ENCODE results near the gene ATP5PO. TPM values are rescaled to one million over a fixed set of nuclear protein-coding genes. Genes with fewer than 3 reads are reported as not detected.

The ATP5PO gene
- total and polyA plus RNA-seq, 12 donors = 551 to 1,557 (median 857) TPM

GRCh38 chr21:33940881-33941245 lies 25.3 kb upstream of the ATP5PO start:
- Histone ChIP-seq H3K4me3 (no peak overlapping the region), H3K27ac (peak overlapping the region in 1 of 10 donors; percentile 32), H3K9me3 (peaks cover 0 to 12% (median 0%) of the 10 kb centered on the region in 11 donors), H3K36me3 (no peaks in the 10 kb centered on the region), H3K4me1 (peaks cover 0 to 32% (median 5%) of the 10 kb centered on the region in 9 donors), H3K27me3 (no peaks in the 10 kb centered on the region)
- WGBS, 2 donors = 73 to 86% methylated on average over 5 of the region's 5 CpGs
- ATAC-seq (peak in 2 of 8 donors; percentile 19 to 52), DNase-seq (no peak)
- TF ChIP-seq, protein P1, sequence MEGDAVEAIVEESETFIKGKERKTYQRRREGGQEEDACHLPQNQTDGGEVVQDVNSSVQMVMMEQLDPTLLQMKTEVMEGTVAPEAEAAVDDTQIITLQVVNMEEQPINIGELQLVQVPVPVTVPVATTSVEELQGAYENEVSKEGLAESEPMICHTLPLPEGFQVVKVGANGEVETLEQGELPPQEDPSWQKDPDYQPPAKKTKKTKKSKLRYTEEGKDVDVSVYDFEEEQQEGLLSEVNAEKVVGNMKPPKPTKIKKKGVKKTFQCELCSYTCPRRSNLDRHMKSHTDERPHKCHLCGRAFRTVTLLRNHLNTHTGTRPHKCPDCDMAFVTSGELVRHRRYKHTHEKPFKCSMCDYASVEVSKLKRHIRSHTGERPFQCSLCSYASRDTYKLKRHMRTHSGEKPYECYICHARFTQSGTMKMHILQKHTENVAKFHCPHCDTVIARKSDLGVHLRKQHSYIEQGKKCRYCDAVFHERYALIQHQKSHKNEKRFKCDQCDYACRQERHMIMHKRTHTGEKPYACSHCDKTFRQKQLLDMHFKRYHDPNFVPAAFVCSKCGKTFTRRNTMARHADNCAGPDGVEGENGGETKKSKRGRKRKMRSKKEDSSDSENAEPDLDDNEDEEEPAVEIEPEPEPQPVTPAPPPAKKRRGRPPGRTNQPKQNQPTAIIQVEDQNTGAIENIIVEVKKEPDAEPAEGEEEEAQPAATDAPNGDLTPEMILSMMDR (IDR thresholded peaks at IDR 0.05) = no peak
- intact Hi-C loops (cut with DNase I) = loop anchor here in 2 of 10 donors (10.0 kb wide), 2 partner anchors 84 to 394 kb away; no protein-coding TSS in a partner anchor

GRCh38 chr21:33940164-33940880 lies 24.7 kb upstream of the ATP5PO start:
- Histone ChIP-seq H3K27me3 (no peaks in the 10 kb centered on the region), H3K4me3 (no peak overlapping the region), H3K4me1 (peaks cover 0 to 31% (median 5%) of the 10 kb centered on the region in 9 donors), H3K36me3 (no peaks in the 10 kb centered on the region), H3K27ac (peak overlapping the region in 1 of 10 donors; percentile 32), H3K9me3 (peaks cover 0 to 12% (median 0%) of the 10 kb centered on the region in 11 donors)
- DNase-seq (no peak), ATAC-seq (peak in 1 of 8 donors; percentile 15)
- WGBS, 2 donors = 81 to 82% methylated on average over 15 of the region's 15 CpGs
- TF ChIP-seq, protein P1 (IDR thresholded peaks at IDR 0.05) = no peak
- intact Hi-C loops (cut with DNase I) = loop anchor here in 2 of 10 donors (10.0 kb wide), 2 partner anchors 84 to 394 kb away; no protein-coding TSS in a partner anchor

DNA sequence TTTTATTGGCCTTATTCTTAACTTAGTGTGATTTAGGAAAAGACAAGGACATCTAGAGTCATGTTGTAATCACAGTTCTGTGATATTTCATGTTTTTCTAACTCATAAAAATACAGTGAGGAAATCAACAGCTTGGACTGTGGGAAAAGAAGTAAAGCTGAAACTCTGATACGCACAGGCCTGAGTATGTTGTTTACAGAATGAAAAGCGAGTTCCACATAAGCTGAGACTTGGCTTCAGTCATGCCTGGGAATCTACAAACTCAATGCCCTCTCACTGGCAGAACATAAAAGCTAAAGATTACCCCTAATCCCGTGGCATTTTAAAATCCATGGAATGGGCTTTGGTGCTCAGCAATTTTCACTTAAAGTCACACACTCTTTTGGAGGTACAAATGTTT lies 23.6 kb upstream of the ATP5PO start:
- H3K4me1 ChIP-seq = peaks cover 0 to 31% (median 5%) of the 10 kb centered on the region in 9 donors
- no peak overlapping the region for H3K4me3 ChIP-seq
- no peaks in the 10 kb centered on the region for H3K36me3 ChIP-seq
- WGBS, 2 donors = 83 to 85% methylated on average over 3 of the region's 3 CpGs
- ATAC-seq (no peak), DNase-seq (no peak)
- H3K9me3 ChIP-seq = peaks cover 0 to 5% (median 0%) of the 10 kb centered on the region in 11 donors
- intact Hi-C loops (cut with DNase I) = loop anchor here in 4 of 10 donors (5.0 to 10.0 kb wide), 4 partner anchors 126 to 408 kb away; partner anchors contain the start of genes MRPS6 (in 1 of the 4) and SLC5A3 (in 1 of the 4)
- TF ChIP-seq, protein P1 (IDR thresholded peaks at IDR 0.05) = no peak
- peak overlapping the region in 1 of 10 donors; percentile 17 for H3K27ac ChIP-seq
- no peaks in the 10 kb centered on the region for H3K27me3 ChIP-seq

DNA sequence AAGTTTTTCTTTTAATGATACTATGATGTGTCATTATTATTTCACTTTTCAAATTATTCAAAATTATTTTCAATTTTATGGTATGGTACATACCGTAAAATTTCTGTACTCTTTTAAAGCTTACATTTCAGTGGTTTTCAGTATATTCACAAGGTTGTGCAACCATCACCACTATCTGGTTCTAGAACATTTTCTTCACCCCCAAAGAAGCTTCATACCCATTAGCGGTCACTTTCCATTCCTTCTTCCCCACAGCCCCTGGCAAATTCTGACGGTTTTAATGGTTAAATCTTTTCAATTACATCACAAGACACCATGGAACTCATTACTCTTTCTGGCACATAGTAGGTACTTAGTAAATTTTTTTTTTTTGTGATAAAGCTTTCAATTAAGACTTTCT lies 22.8 kb upstream of the ATP5PO start:
- no peaks in the 10 kb centered on the region for H3K27me3 ChIP-seq
- H3K4me3 ChIP-seq = no peak overlapping the region
- intact Hi-C loops (cut with DNase I) = loop anchor here in 4 of 10 donors (5.0 to 10.0 kb wide), 4 partner anchors 126 to 409 kb away; partner anchors contain the start of genes MRPS6 (in 1 of the 4) and SLC5A3 (in 1 of the 4)
- no peak for DNase-seq
- H3K27ac ChIP-seq = peak overlapping the region in 1 of 10 donors; percentile 75
- TF ChIP-seq, protein P1 (IDR thresholded peaks at IDR 0.05) = no peak
- 94% methylated on average over 3 of the region's 3 CpGs for WGBS, 2 donors
- peaks cover 0 to 31% (median 5%) of the 10 kb centered on the region in 9 donors for H3K4me1 ChIP-seq
- no peak for ATAC-seq
- no peaks in the 10 kb centered on the region for H3K36me3 ChIP-seq
- no peaks in the 10 kb centered on the region for H3K9me3 ChIP-seq

All from heart right ventricle (tissue), 16 donors.